ENCODE results near the gene SF3B6.

Gene SF3B6

DNA sequence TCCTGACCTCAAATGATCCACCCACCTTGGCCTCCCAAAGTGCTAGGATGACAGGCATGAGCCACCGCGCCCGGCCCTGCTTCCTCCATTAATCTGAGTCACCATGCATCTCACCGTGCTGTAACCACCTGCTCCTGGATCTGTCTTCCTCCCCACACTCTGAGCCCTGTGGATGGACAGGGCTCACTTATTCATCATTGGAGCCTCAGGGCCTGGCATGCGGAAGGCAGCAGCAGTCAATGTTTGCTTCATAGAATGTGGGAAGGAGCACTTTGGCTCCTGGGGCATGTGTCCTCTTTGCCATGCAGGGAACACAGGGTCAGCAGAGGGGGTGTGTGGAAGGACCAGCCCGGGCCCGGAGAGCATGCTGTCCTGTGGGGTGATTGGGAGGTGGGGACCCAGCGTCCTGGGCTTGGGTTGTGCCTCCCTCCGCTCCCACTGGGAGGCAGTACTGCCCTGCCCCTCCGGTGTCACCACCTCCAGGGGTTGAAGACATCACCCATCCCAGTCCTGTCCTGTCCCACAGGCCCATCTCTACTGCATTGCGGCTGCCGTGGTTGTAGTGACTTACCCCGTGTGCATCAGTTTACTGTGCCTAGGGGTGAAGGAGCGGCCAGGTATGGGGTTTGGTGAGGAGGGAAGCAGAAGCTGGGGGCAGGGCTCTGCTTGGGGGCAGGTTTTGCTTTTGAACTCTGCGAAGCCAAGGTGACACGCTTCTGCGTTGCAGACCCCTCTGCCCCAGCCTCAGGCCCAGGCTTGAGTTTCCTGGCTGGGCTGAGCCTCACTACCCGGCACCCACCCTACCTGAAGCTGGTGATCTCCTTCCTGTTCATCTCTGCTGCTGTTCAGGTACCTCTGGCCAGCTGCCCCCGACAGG, 54.8 kb downstream of the SF3B6 start:
- H4K20me1 ChIP-seq (ENCODE audit: insufficient read depth, low read length): no peaks in the 10 kb centered on the region
- no peaks in the 10 kb centered on the region for H3K9me3 ChIP-seq (replicated peaks; ENCODE audit: insufficient read depth, low read length)
- H3K4me1 ChIP-seq (ENCODE audit: low read length): no peaks in the 10 kb centered on the region
- H3K9ac ChIP-seq (ENCODE audit: low read length): no peak overlapping the region
- H3K79me2 ChIP-seq (ENCODE audit: low read length): no peaks in the 10 kb centered on the region
- H3K9me2 ChIP-seq (replicated peaks; ENCODE audit: insufficient read depth, low read length): no peaks in the 10 kb centered on the region
- no peaks in the 10 kb centered on the region for H3K36me3 ChIP-seq (replicated peaks; ENCODE audit: insufficient read depth, low read length)
- no peak for DNase-seq
- no peak for TF ChIP-seq EZH2 (optimal IDR thresholded peaks at IDR 0.05; ENCODE audit: low read depth, low read length)
- no peak for TF ChIP-seq EZH2phosphoT487 (IDR thresholded peaks at IDR 0.05; ENCODE audit: low read length)
- TF ChIP-seq, protein P1, sequence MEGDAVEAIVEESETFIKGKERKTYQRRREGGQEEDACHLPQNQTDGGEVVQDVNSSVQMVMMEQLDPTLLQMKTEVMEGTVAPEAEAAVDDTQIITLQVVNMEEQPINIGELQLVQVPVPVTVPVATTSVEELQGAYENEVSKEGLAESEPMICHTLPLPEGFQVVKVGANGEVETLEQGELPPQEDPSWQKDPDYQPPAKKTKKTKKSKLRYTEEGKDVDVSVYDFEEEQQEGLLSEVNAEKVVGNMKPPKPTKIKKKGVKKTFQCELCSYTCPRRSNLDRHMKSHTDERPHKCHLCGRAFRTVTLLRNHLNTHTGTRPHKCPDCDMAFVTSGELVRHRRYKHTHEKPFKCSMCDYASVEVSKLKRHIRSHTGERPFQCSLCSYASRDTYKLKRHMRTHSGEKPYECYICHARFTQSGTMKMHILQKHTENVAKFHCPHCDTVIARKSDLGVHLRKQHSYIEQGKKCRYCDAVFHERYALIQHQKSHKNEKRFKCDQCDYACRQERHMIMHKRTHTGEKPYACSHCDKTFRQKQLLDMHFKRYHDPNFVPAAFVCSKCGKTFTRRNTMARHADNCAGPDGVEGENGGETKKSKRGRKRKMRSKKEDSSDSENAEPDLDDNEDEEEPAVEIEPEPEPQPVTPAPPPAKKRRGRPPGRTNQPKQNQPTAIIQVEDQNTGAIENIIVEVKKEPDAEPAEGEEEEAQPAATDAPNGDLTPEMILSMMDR (IDR thresholded peaks at IDR 0.05; ENCODE audit: low read length): 0 out of 2 replicates have a peak, but pooled peaks have one; percentile 5
- H3K27me3 ChIP-seq (replicated peaks; ENCODE audit: insufficient read depth, low read length): no peaks in the 10 kb centered on the region
- H3K27ac ChIP-seq (ENCODE audit: low read length): no peak overlapping the region
- no peak overlapping the region for H3K4me3 ChIP-seq (ENCODE audit: low read length)
- H2AFZ ChIP-seq (ENCODE audit: low read length): no peak overlapping the region
- H3F3A ChIP-seq (ENCODE audit: insufficient read depth, low read length): no peaks in the 10 kb centered on the region
- H3K4me2 ChIP-seq (ENCODE audit: low read depth, low read length): no peak overlapping the region

GRCh38 chr2:24020244-24020643, 55.9 kb downstream of the SF3B6 start:
- DNase-seq: no peak
- H3K9me3 ChIP-seq (replicated peaks; ENCODE audit: insufficient read depth, low read length): no peaks in the 10 kb centered on the region
- H3K4me3 ChIP-seq (ENCODE audit: low read length): no peak overlapping the region
- H3K27me3 ChIP-seq (replicated peaks; ENCODE audit: insufficient read depth, low read length): no peaks in the 10 kb centered on the region
- no peak overlapping the region for H3K4me2 ChIP-seq (ENCODE audit: low read depth, low read length)
- H3K36me3 ChIP-seq (replicated peaks; ENCODE audit: insufficient read depth, low read length): no peaks in the 10 kb centered on the region
- H2AFZ ChIP-seq (ENCODE audit: low read length): no peak overlapping the region
- no peak overlapping the region for H3K27ac ChIP-seq (ENCODE audit: low read length)
- no peak overlapping the region for H3K9ac ChIP-seq (ENCODE audit: low read length)
- no peaks in the 10 kb centered on the region for H3K79me2 ChIP-seq (ENCODE audit: low read length)
- H4K20me1 ChIP-seq (ENCODE audit: insufficient read depth, low read length): no peaks in the 10 kb centered on the region
- TF ChIP-seq, protein P1 (IDR thresholded peaks at IDR 0.05; ENCODE audit: low read length): no peak
- TF ChIP-seq EZH2phosphoT487 (IDR thresholded peaks at IDR 0.05; ENCODE audit: low read length) (no peak), EZH2 (optimal IDR thresholded peaks at IDR 0.05; ENCODE audit: low read depth, low read length) (no peak)
- H3K9me2 ChIP-seq (replicated peaks; ENCODE audit: insufficient read depth, low read length): no peaks in the 10 kb centered on the region
- H3F3A ChIP-seq (ENCODE audit: insufficient read depth, low read length): no peaks in the 10 kb centered on the region
- H3K4me1 ChIP-seq (ENCODE audit: low read length): no peaks in the 10 kb centered on the region

- H3K4me2 ChIP-seq (ENCODE audit: low read depth, low read length): no peak overlapping the region
- H3K9me3 ChIP-seq (replicated peaks; ENCODE audit: insufficient read depth, low read length): no peaks in the 10 kb centered on the region
- H3K9me2 ChIP-seq (replicated peaks; ENCODE audit: insufficient read depth, low read length): no peaks in the 10 kb centered on the region
- H2AFZ ChIP-seq (ENCODE audit: low read length): no peak overlapping the region
- H3F3A ChIP-seq (ENCODE audit: insufficient read depth, low read length): no peaks in the 10 kb centered on the region
- H3K27ac ChIP-seq (ENCODE audit: low read length): no peak overlapping the region
- no peaks in the 10 kb centered on the region for H3K79me2 ChIP-seq (ENCODE audit: low read length)
- TF ChIP-seq EZH2phosphoT487 (IDR thresholded peaks at IDR 0.05; ENCODE audit: low read length) (no peak), EZH2 (optimal IDR thresholded peaks at IDR 0.05; ENCODE audit: low read depth, low read length) (no peak)
- TF ChIP-seq, protein P1 (IDR thresholded peaks at IDR 0.05; ENCODE audit: low read length): no peak
- H3K36me3 ChIP-seq (replicated peaks; ENCODE audit: insufficient read depth, low read length): no peaks in the 10 kb centered on the region
- H3K4me1 ChIP-seq (ENCODE audit: low read length): no peaks in the 10 kb centered on the region
- no peak overlapping the region for H3K4me3 ChIP-seq (ENCODE audit: low read length)
- no peaks in the 10 kb centered on the region for H3K27me3 ChIP-seq (replicated peaks; ENCODE audit: insufficient read depth, low read length)
- no peaks in the 10 kb centered on the region for H4K20me1 ChIP-seq (ENCODE audit: insufficient read depth, low read length)
- no peak overlapping the region for H3K9ac ChIP-seq (ENCODE audit: low read length)
- DNase-seq: no peak
Measured at GRCh38 chr2:24019729-24020128, 56.4 kb downstream of the SF3B6 start.

Measured in MM.1S (cell line).